ENCODE data around the gene MINK1. TPM values are rescaled to one million over a fixed set of nuclear protein-coding genes. Genes with fewer than 3 reads are reported as not detected.

Gene MINK1
- total RNA-seq, 1 experiment from 2014 or later, result 68.8 TPM

GRCh38 chr17:4898351-4898750, 65.2 kb downstream of the MINK1 start:
- Histone ChIP-seq H3K4me2 (ENCODE audit: insufficient read depth, insufficient read length, low read length) (no peak overlapping the region), H3K9ac (ENCODE audit: extremely low read depth, insufficient read length, low read length) (no peak overlapping the region), H4K20me1 (ENCODE audit: control insufficient read depth, insufficient read depth, insufficient read length) (no peaks in the 10 kb centered on the region), H3K23me2 (ENCODE audit: insufficient read length, low read depth, low read length, poor library complexity, severe bottlenecking) (peaks cover 12% of the 10 kb centered on the region), H3K9me3 (ENCODE audit: control insufficient read depth, low read depth, low read length) (no peaks in the 10 kb centered on the region), H4K91ac (ENCODE audit: insufficient read length, low read depth, low read length) (no peak overlapping the region), H3K4ac (ENCODE audit: low read depth, low read length) (no peak overlapping the region), H2BK5ac (ENCODE audit: insufficient read length, low read length) (no peak overlapping the region), H3K18ac (ENCODE audit: insufficient read length, low read depth, low read length) (no peak overlapping the region), H2AFZ (ENCODE audit: low read length) (no peak overlapping the region), H2BK20ac (ENCODE audit: low read depth, low read length, poor library complexity, severe bottlenecking) (no peak overlapping the region), H3K27me3 (ENCODE audit: insufficient read depth, low read length) (no peaks in the 10 kb centered on the region), H3K14ac (ENCODE audit: insufficient read depth, low read length) (no peak overlapping the region), H2BK15ac (ENCODE audit: low read depth, low read length) (no peak overlapping the region), H4K5ac (ENCODE audit: insufficient read length, low read depth, low read length) (no peak overlapping the region), H3K79me2 (ENCODE audit: insufficient read depth, low read length) (no peaks in the 10 kb centered on the region), H2BK12ac (ENCODE audit: insufficient read length, low read depth, low read length) (no peak overlapping the region), H3K27ac (ENCODE audit: insufficient read length, low read depth, low read length) (no peak overlapping the region), H2AK5ac (ENCODE audit: insufficient read length, low read length) (no peak overlapping the region), H4K8ac (replicated peaks; ENCODE audit: insufficient read length, low read depth, low read length) (no peak overlapping the region), H3K23ac (ENCODE audit: insufficient read length, low read depth, low read length) (no peak overlapping the region), H3T11ph (ENCODE audit: low read length) (no peak overlapping the region), H3K4me1 (ENCODE audit: insufficient read depth, low read length) (peaks cover 2% of the 10 kb centered on the region; the same call in 1 of the 2 replicates), H2BK120ac (ENCODE audit: low read depth, low read length, poor library complexity, severe bottlenecking) (no peak overlapping the region), H3K56ac (ENCODE audit: insufficient read length, low read depth, low read length) (no peak overlapping the region), H3K79me1 (ENCODE audit: insufficient read depth, low read depth, low read length, poor library complexity, severe bottlenecking) (no peaks in the 10 kb centered on the region)
- Mint-ChIP-seq H3K27ac (peak overlapping the region in 1 of 3 experiments; percentile 79; a peak in 2 of 7 replicates), H3K9me3 (no peaks in the 10 kb centered on the region), H3K36me3 (ENCODE audit: insufficient read depth in 1 of 3, low read depth in 3 of 3) (peaks cover 8 to 31% (median 29%) of the 10 kb centered on the region in 3 experiments; a peak in 6 of 7 replicates), H3K4me1 (peaks cover 6 to 30% of the 10 kb centered on the region in 2 experiments), H3K4me3 (peak overlapping the region; percentile 54 to 75), H3K27me3 (ENCODE audit: low read depth) (no peaks in the 10 kb centered on the region)
- no CpG with 5 or more reads among the region's 8 CpGs for WGBS (ENCODE audit: extremely low coverage, insufficient read length, low lambda C conversion rate)
- no peak for DNase-seq
- TF ChIP-seq, protein P1, sequence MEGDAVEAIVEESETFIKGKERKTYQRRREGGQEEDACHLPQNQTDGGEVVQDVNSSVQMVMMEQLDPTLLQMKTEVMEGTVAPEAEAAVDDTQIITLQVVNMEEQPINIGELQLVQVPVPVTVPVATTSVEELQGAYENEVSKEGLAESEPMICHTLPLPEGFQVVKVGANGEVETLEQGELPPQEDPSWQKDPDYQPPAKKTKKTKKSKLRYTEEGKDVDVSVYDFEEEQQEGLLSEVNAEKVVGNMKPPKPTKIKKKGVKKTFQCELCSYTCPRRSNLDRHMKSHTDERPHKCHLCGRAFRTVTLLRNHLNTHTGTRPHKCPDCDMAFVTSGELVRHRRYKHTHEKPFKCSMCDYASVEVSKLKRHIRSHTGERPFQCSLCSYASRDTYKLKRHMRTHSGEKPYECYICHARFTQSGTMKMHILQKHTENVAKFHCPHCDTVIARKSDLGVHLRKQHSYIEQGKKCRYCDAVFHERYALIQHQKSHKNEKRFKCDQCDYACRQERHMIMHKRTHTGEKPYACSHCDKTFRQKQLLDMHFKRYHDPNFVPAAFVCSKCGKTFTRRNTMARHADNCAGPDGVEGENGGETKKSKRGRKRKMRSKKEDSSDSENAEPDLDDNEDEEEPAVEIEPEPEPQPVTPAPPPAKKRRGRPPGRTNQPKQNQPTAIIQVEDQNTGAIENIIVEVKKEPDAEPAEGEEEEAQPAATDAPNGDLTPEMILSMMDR (conservative IDR thresholded peaks at IDR 0.05), result no peak
